GM18868 (cell line): Measurements from ENCODE around the gene DLGAP4.
A peak's percentile ranks its signal among the peaks of the same experiment; 100 is the strongest.
"Not testable (repeated sequence)": the region's sequence is repeated elsewhere in the genome, so short reads cannot be mapped to it uniquely, and the experiment has no call there.

Source experiments
- ATAC-seq: cut with Tn5 transposase; IDR thresholded peaks from one replicate; pipeline ENCODE4 v1.9.1; 2021; ENCODE audit warnings: mild to moderate bottlenecking, moderate library complexity; ENCODE audit not compliant: unreplicated experiment

Gene DLGAP4

GRCh38 chr20:36487069-36487468 lies 180.9 kb downstream of the DLGAP4 start:
- ATAC-seq, result no peak

- no peak for ATAC-seq
Measured at GRCh38 chr20:36490191-36490590, 184.1 kb downstream of the DLGAP4 start.

- ATAC-seq, result peak; percentile 43
Measured at GRCh38 chr20:36491901-36492617, 185.9 kb downstream of the DLGAP4 start.

- ATAC-seq, result no peak
Measured at GRCh38 chr20:36493051-36493800, 187.1 kb downstream of the DLGAP4 start.

- ATAC-seq, result no peak
Measured at GRCh38 chr20:36493801-36494114, 187.6 kb downstream of the DLGAP4 start.

GRCh38 chr20:36496707-36497669 lies 190.8 kb downstream of the DLGAP4 start:
- no peak for ATAC-seq

GRCh38 chr20:36497856-36498255 lies 191.7 kb downstream of the DLGAP4 start:
- ATAC-seq, result no peak

GRCh38 chr20:36498386-36499179 lies 192.4 kb downstream of the DLGAP4 start:
- no peak for ATAC-seq

GRCh38 chr20:36499211-36499610 lies 193.1 kb downstream of the DLGAP4 start:
- no peak for ATAC-seq

GRCh38 chr20:36499723-36500501 lies 193.8 kb downstream of the DLGAP4 start:
- no peak for ATAC-seq

GRCh38 chr20:36501367-36502006 lies 195.3 kb downstream of the DLGAP4 start:
- no peak for ATAC-seq

GRCh38 chr20:36504295-36504694 lies 198.2 kb downstream of the DLGAP4 start:
- ATAC-seq, result no peak

- no peak for ATAC-seq
Measured at GRCh38 chr20:36506253-36506652, 200.1 kb downstream of the DLGAP4 start.

- ATAC-seq, result no peak
Measured at GRCh38 chr20:36507746-36508145, 201.6 kb downstream of the DLGAP4 start.

- no peak for ATAC-seq
Measured at GRCh38 chr20:36519012-36519719, 213.0 kb downstream of the DLGAP4 start.

- ATAC-seq, result no peak
Measured at GRCh38 chr20:36519944-36520343, 213.8 kb downstream of the DLGAP4 start.

GRCh38 chr20:36521526-36521925 lies 215.4 kb downstream of the DLGAP4 start:
- no peak for ATAC-seq

- ATAC-seq, result not testable (repeated sequence)
Measured at GRCh38 chr20:36522412-36522811, 216.3 kb downstream of the DLGAP4 start.

GRCh38 chr20:36523341-36523740 lies 217.2 kb downstream of the DLGAP4 start:
- ATAC-seq, result no peak
